K562 (cell line): ENCODE results near the gene ALKBH3. TPM values are rescaled to one million over a fixed set of nuclear protein-coding genes. Genes with fewer than 3 reads are reported as not detected.

Source experiments
- ATAC-seq: fragments of 200-7000 bp; cut with Tn5 transposase; 3 replicates; pipeline ENCODE4 v1.9.1; 2020; ENCODE audit warnings: moderate library complexity
- BruUV-seq: library from RNA; stranded (reverse); fragments of 400-500 nt; replicated peaks from 2 replicates; lab custom pipeline; 2021; lab: Mats Ljungman, UMichigan
- CTCF ChIA-PET: fragments of 300-600 bp; formaldehyde crosslinking; extraction: SDS; loops from one replicate; lab custom pipeline; 2021; ENCODE audit warnings: low intra/inter-chr PET ratio; lab: Yijun Ruan, JAX
- POLR2A ChIA-PET: fragments of 300-600, 350-650 bp; sonication (Branson Sonifier 250); formaldehyde crosslinking; extraction: SDS; loops from one replicate; lab custom pipeline; 2021; ENCODE audit warnings: antibody characterized with exemption, inconsistent platforms; lab: Yijun Ruan, JAX
- DNase-seq, 4 experiments: peaks; one replicate each; pipeline versions ENCODE4 v3.0.0 to v3.0.0-alpha.2; 2011 to 2018; ENCODE audit warnings: low spot score in 3 of 4, mixed read lengths in 3 of 4; ENCODE audit errors: extremely low read depth in 1 of 4
- FAIRE-seq: peaks from 2 replicates; lab custom pipeline; 2011; peaks lifted over from hg19 to GRCh38; lab: Jason Lieb, UNC
- H2AFZ ChIP-seq: 2 replicates; pipeline ENCODE4 v1.6.0; 2011; ENCODE audit warnings: low read depth, low read length, control low read depth, inconsistent platforms
- H3K27ac ChIP-seq: fragments of 200-600 bp; 3 replicates; pipeline ENCODE4 v1.8.0; 2011; ENCODE audit warnings: low read depth, mild to moderate bottlenecking, control low read depth, inconsistent platforms, low read length, moderate library complexity, mixed read lengths; ENCODE audit errors: extremely low read depth
- H3K27me3 ChIP-seq, 2 experiments: fragments of 300-600 bp in 1 of 2; 2 replicates in 1 of 2; 3 replicates in 1 of 2; pipeline versions ENCODE4 v1.6.0 to v1.8.0; 2011; ENCODE audit warnings: inconsistent platforms in 2 of 2, low read length in 2 of 2, mild to moderate bottlenecking in 1 of 2, mixed read lengths in 1 of 2, moderate library complexity in 1 of 2; ENCODE audit not compliant: control insufficient read depth in 2 of 2, insufficient read depth in 2 of 2
- H3K36me3 ChIP-seq: fragments of 300-600 bp; 3 replicates; pipeline ENCODE4 v1.8.0; 2011; ENCODE audit warnings: mild to moderate bottlenecking, low read length, inconsistent platforms; ENCODE audit not compliant: control insufficient read depth, insufficient read depth
- H3K4me1 ChIP-seq, 2 experiments: fragments of 200-600 bp in 1 of 2; replicated peaks in 1 of 2; 2 replicates in 1 of 2; 3 replicates in 1 of 2; pipeline versions ENCODE4 v1.5.1 to v1.8.0; 2011; ENCODE audit warnings: inconsistent platforms in 2 of 2, low read length in 2 of 2, mild to moderate bottlenecking in 1 of 2, mixed read lengths in 1 of 2, moderate library complexity in 1 of 2; ENCODE audit not compliant: control insufficient read depth in 2 of 2, insufficient read depth in 2 of 2
- H3K4me2 ChIP-seq: 2 replicates; pipeline ENCODE4 v1.6.1; 2011; ENCODE audit warnings: low read length, control low read depth, inconsistent platforms, mixed read lengths; ENCODE audit not compliant: insufficient read depth
- H3K4me3 ChIP-seq: fragments of 200-600 bp; sonication (generic), shearing (Covaris generic); 2 replicates; pipeline ENCODE4 v1.5.1; 2016; ENCODE audit warnings: control low read depth, inconsistent platforms
- H3K79me2 ChIP-seq: fragments of 200-600 bp; 3 replicates; pipeline ENCODE4 v1.8.0; 2011; ENCODE audit warnings: low read length, inconsistent platforms; ENCODE audit not compliant: control insufficient read depth, insufficient read depth
- H3K9ac ChIP-seq, 2 experiments: 2 replicates each; pipeline versions ENCODE4 v1.6.0 to v1.6.1; 2011; ENCODE audit warnings: low read depth in 2 of 2, low read length in 2 of 2, control low read depth in 1 of 2, inconsistent platforms in 1 of 2, mild to moderate bottlenecking in 1 of 2, mixed read lengths in 1 of 2; ENCODE audit not compliant: insufficient read depth in 1 of 2
- H3K9me1 ChIP-seq: one replicate; pipeline ENCODE4 v1.6.0; 2011; ENCODE audit warnings: inconsistent platforms, mild to moderate bottlenecking, low read length, moderate library complexity; ENCODE audit not compliant: control insufficient read depth, insufficient read depth
- H3K9me3 ChIP-seq: replicated peaks from 2 replicates; pipeline ENCODE4 v1.5.1; 2011; ENCODE audit warnings: low read depth, low read length, inconsistent platforms; ENCODE audit not compliant: control insufficient read depth, insufficient read depth
- H4K20me1 ChIP-seq: replicated peaks from 2 replicates; pipeline ENCODE4 v1.6.1; 2011; ENCODE audit warnings: low read length, inconsistent platforms, mixed read lengths; ENCODE audit not compliant: control insufficient read depth, insufficient read depth
- CLOCK ChIP-seq: fragments of 250-450 bp; sonication (Bioruptor Pico); IDR thresholded peaks from 2 replicates; pipeline ENCODE4 v1.4.0; 2020; ENCODE audit warnings: mild to moderate bottlenecking, moderate library complexity, borderline replicate concordance
- ELF2 ChIP-seq: fragments of 250-450 bp; sonication (Bioruptor Pico); IDR thresholded peaks from 2 replicates; pipeline ENCODE4 v1.5.0; 2021; ENCODE audit warnings: mild to moderate bottlenecking
- EP300 ChIP-seq: IDR thresholded peaks from 2 replicates; pipeline ENCODE4 v1.6.1; 2012; ENCODE audit warnings: low read length, improper control_type of control experiment
- HMG20A ChIP-seq: fragments of 450-650 bp; formaldehyde crosslinking; conservative IDR thresholded peaks from 2 replicates; pipeline ENCODE4 v1.4.0; 2020; ENCODE audit warnings: mild to moderate bottlenecking, mixed read lengths
- HSF4 ChIP-seq: fragments of 250-450 bp; sonication (Bioruptor Pico); IDR thresholded peaks from 2 replicates; pipeline ENCODE4 v2.1.2; 2022; ENCODE audit warnings: mild to moderate bottlenecking, moderate library complexity, borderline replicate concordance
- MAFG ChIP-seq: fragments of 450-650 bp; conservative IDR thresholded peaks from 2 replicates; pipeline ENCODE4 v1.6.1; 2016; ENCODE audit warnings: missing genetic modification characterization, missing compliant biosample characterization
- NR4A1 ChIP-seq, 2 experiments: fragments of 250-450 bp in 1 of 2; fragments of 450-650 bp in 1 of 2; sonication (Bioruptor Pico) in 1 of 2; IDR thresholded peaks; 2 replicates each; pipeline versions ENCODE4 v1.4.0 to v1.6.1; 2016 to 2020; ENCODE audit warnings: mild to moderate bottlenecking in 2 of 2, missing compliant biosample characterization in 1 of 2, missing genetic modification characterization in 1 of 2, moderate library complexity in 1 of 2
- POLR2B ChIP-seq: fragments of 450-650 bp; IDR thresholded peaks from 2 replicates; pipeline ENCODE4 v1.6.1; 2018; ENCODE audit warnings: low read depth; ENCODE audit not compliant: partially characterized antibody
- POU5F1 ChIP-seq: fragments of 150-350 bp; IDR thresholded peaks from 2 replicates; pipeline ENCODE4 v1.6.1; 2014; ENCODE audit warnings: borderline replicate concordance, low read length, low read depth, mild to moderate bottlenecking; ENCODE audit not compliant: partially characterized antibody
- RBM34 ChIP-seq: fragments of 200-400 bp; formaldehyde crosslinking; IDR thresholded peaks from 2 replicates; pipeline ENCODE4 v1.6.1; 2018; ENCODE audit warnings: low read length, borderline replicate concordance; ENCODE audit not compliant: insufficient read depth
- SIN3B ChIP-seq: fragments of 450-650 bp; IDR thresholded peaks from 2 replicates; pipeline ENCODE4 v1.6.1; 2017; ENCODE audit warnings: low read depth, mild to moderate bottlenecking, moderate library complexity
- SIRT6 ChIP-seq: IDR thresholded peaks from one replicate; pipeline ENCODE4 v1.6.1; 2012; ENCODE audit warnings: low read depth, mild to moderate bottlenecking, control low read depth, inconsistent platforms, low read length, moderate library complexity
- SPI1 ChIP-seq: IDR thresholded peaks from 2 replicates; pipeline ENCODE4 v1.6.1; 2011; ENCODE audit warnings: low read depth, low read length, control low read depth, borderline replicate concordance
- TCF7L2 ChIP-seq: fragments of 150-350 bp; IDR thresholded peaks from 2 replicates; pipeline ENCODE4 v1.6.1; 2016; ENCODE audit warnings: low read depth, mild to moderate bottlenecking, low read length, moderate library complexity
- WGBS: fragments of 100-300 bp; shearing (Covaris generic); methylation state at CpG from one replicate; pipeline ENCODE4 v1.1.6; 2016; ENCODE audit warnings: low coverage, mixed read lengths; ENCODE audit not compliant: insufficient coverage; ENCODE audit errors: missing lambda C conversion rate; 5-methylcytosine and 5-hydroxymethylcytosine counted together
- in situ Hi-C: fragments of 300-500 bp; cut with MboI; formaldehyde crosslinking; loops from 4 replicates; pipeline ENCODE4 v1.15.0; 2018; ENCODE audit warnings: inconsistent platforms, mixed read lengths
- intact Hi-C: fragments of 100-400 bp; cut with micrococcal nuclease; formaldehyde crosslinking; loops from 2 replicates; pipeline ENCODE4 v1.14.2; 2022
- polyA plus RNA-seq, 8 experiments: library from polyadenylated mRNA; depleted of rRNA in 4 of 8; stranded (reverse) in 5 of 8; unstranded in 3 of 8; fragments of >200 nt; fragmentation: Nextera tagmentation in 2 of 8; fragmentation: Illumina TruSeq in 1 of 8; extraction: Ambion mirVana in 2 of 8; extraction: Trizol in 1 of 8; gene quantifications; 2 replicates each; pipeline versions ENCODE4 v1.2.1 to v1.2.3, GENCODE V29; 2011 to 2014; ENCODE audit warnings: inconsistent platforms in 1 of 8, missing spikeins in 1 of 8
- total RNA-seq, 7 experiments: library from RNA; depleted of rRNA in 6 of 7; stranded (reverse); fragments of >200 nt in 6 of 7; fragmentation: Illumina TruSeq in 2 of 7; extraction: Trizol in 2 of 7; gene quantifications; 2 replicates each; pipeline versions ENCODE4 v1.2.1 to v1.2.3, GENCODE V29; 2011 to 2021; ENCODE audit warnings: low replicate concordance in 1 of 7
- TF ChIP-seq, protein P1 (sequence below), 2 experiments: fragments of 450-650 bp; IDR thresholded peaks; 2 replicates each; pipeline ENCODE4 v1.6.1; 2016
- TF ChIP-seq, protein P2 (sequence below): fragments of 450-650 bp; formaldehyde crosslinking; IDR thresholded peaks from 2 replicates; pipeline ENCODE4 v1.4.0; 2020; ENCODE audit warnings: mild to moderate bottlenecking, moderate library complexity

ALKBH3 gene
- total and polyA plus RNA-seq, 9 of the 15 experiments (the other 6 are each of a cell fraction or from before 2014, with no cell fraction given) = 16.0 to 49.9 (median 36.5) TPM

GRCh38 chr11:43908191-43908590 lies 27.6 kb downstream of the ALKBH3 start (continued):
- TF ChIP-seq CLOCK (CRISPR knock-in tag) (no peak), HMG20A (CRISPR knock-in tag) (no peak), SPI1 (no peak), NR4A1 (CRISPR knock-in tag; IDR thresholded peaks at IDR 0.05) (no peak), NR4A1 (tag; IDR thresholded peaks at IDR 0.05) (no peak), EP300 (no peak), POU5F1 (no peak), TCF7L2 (no peak)

DNA sequence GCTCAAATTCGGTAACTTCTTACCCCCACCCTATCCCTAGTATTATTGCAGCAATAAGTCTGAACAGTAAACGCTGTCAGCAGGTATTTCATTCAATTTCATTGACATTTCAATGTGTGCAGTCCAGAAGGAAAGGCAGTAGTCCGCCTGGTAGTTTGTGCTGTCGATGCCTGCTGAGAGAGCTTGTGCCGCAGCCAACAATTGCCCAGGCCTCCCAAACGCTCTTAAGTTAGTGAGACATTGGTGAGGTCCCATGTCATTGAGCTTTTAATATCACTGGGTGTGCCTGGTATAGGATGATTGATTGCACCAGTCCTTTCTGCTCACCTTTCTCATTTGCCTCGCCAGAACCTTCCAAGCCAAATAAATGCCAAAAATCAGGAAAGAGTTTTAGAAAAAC lies 28.1 kb downstream of the ALKBH3 start:
- Histone ChIP-seq H3K79me2 (no peaks in the 10 kb centered on the region), H3K4me3 (no peak overlapping the region), H3K36me3 (peaks cover 6% of the 10 kb centered on the region; the same call in 1 of the 3 replicates), H4K20me1 (no peaks in the 10 kb centered on the region), H3K4me2 (no peak overlapping the region), H3K9me3 (no peaks in the 10 kb centered on the region), H3K9ac (no peak overlapping the region), H3K27me3 (no peaks in the 10 kb centered on the region), H3K27ac (no peak overlapping the region), H2AFZ (no peak overlapping the region), H3K4me1 (no peaks in the 10 kb centered on the region), H3K9me1 (no peaks in the 10 kb centered on the region)
- 46% methylated on average over 7 of the region's 7 CpGs for WGBS
- DNase-seq (no peak), FAIRE-seq (no peak), ATAC-seq (no peak)
- no TSS peak for BruUV-seq
- POLR2A ChIA-PET = interaction anchor here (0.6 to 1.1 kb wide), 4 partner anchors 9 to 85 kb away, joined by 3 to 5 read pairs (median 4); no protein-coding TSS in a partner anchor
- CTCF ChIA-PET = no interaction called here
- intact Hi-C loops = no loop called here
- in situ Hi-C loops = no loop called here
- TF ChIP-seq SIN3B (no peak), MAFG (no peak), RBM34 (no peak), NR4A1 (CRISPR knock-in tag; IDR thresholded peaks at IDR 0.05) (no peak), NR4A1 (tag; IDR thresholded peaks at IDR 0.05) (no peak), POLR2B (no peak), SIRT6 (no peak), HSF4 (CRISPR knock-in tag) (no peak), ELF2 (CRISPR knock-in tag) (no peak)
- TF ChIP-seq, protein P1, sequence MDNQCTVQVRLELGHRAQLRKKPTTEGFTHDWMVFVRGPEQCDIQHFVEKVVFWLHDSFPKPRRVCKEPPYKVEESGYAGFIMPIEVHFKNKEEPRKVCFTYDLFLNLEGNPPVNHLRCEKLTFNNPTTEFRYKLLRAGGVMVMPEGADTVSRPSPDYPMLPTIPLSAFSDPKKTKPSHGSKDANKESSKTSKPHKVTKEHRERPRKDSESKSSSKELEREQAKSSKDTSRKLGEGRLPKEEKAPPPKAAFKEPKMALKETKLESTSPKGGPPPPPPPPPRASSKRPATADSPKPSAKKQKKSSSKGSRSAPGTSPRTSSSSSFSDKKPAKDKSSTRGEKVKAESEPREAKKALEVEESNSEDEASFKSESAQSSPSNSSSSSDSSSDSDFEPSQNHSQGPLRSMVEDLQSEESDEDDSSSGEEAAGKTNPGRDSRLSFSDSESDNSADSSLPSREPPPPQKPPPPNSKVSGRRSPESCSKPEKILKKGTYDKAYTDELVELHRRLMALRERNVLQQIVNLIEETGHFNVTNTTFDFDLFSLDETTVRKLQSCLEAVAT (IDR thresholded peaks at IDR 0.05) = no peak
- TF ChIP-seq, protein P2, sequence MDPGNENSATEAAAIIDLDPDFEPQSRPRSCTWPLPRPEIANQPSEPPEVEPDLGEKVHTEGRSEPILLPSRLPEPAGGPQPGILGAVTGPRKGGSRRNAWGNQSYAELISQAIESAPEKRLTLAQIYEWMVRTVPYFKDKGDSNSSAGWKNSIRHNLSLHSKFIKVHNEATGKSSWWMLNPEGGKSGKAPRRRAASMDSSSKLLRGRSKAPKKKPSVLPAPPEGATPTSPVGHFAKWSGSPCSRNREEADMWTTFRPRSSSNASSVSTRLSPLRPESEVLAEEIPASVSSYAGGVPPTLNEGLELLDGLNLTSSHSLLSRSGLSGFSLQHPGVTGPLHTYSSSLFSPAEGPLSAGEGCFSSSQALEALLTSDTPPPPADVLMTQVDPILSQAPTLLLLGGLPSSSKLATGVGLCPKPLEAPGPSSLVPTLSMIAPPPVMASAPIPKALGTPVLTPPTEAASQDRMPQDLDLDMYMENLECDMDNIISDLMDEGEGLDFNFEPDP (CRISPR knock-in tag) = no peak
